ENCODE measurements around the gene AGK. TPM values are rescaled to one million over a fixed set of nuclear protein-coding genes. Genes with fewer than 3 reads are reported as not detected.
"Not testable (repeated sequence)": the region's sequence is repeated elsewhere in the genome, so short reads cannot be mapped to it uniquely, and the experiment has no call there.

AGK gene
- total RNA-seq, 1 experiment from 2014 or later: 57.9 TPM

DNA sequence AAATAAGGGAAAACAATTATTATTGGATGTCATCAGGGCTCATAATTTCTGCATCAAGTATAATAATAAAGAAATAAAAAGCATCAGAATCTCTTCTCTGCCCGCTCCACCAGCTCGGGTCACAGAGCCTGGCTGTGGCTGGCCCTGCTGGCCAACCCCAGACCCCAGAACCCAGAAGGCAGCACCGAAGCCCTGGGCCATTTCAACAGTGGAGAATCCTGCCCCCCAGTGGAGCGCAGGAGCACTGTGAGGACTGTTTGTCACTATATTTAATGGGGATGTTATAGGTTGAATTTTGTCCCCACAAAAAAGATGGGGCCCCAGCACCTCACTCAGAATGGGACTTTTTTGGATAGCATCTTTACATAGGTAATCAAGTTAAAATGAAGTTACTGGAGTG, 123.5 kb downstream of the AGK start:
- DNase-seq (ENCODE audit: low read depth): no peak

GRCh38 chr7:141675436-141676215, 124.4 kb downstream of the AGK start:
- no peak for DNase-seq (ENCODE audit: low read depth)

DNA sequence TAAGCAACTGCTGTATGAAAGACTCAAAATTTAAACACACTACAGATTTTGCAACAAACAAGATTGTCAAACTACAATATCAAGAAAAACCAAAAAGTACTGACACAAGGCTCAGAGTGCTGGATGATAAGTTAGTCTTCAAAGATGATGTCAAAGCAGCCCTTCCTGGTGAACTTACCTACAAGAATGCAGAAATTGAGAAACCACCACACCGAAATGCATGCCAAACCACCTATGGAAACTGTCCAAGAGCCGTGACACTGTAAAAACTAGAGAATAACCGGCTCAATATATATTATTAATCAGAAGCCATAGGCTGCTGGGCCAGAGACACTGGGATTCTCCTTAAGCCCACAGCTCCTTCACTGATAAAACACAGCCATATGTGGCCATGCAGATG, 125.4 kb downstream of the AGK start:
- DNase-seq (ENCODE audit: low read depth): peak; percentile 42

DNA sequence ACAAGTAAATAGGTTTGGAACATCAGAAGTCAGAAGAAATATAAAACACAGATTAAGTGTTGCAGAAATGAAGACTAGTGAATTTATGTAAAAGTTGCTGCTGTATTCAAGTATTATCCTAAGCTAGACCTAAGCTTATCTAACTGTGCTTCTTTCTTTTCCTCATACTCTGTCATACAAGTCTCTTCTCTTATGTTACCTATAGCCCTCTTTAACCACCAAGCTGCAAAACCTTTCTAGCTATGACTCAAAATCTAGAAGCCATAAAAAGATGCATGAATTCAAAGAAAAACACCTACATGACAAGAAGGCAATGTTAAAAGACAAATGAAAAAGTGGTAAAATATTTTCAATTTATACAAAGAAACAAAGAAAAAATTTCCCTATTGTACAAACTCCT, 127.8 kb downstream of the AGK start:
- no peak for DNase-seq (ENCODE audit: low read depth)

DNA sequence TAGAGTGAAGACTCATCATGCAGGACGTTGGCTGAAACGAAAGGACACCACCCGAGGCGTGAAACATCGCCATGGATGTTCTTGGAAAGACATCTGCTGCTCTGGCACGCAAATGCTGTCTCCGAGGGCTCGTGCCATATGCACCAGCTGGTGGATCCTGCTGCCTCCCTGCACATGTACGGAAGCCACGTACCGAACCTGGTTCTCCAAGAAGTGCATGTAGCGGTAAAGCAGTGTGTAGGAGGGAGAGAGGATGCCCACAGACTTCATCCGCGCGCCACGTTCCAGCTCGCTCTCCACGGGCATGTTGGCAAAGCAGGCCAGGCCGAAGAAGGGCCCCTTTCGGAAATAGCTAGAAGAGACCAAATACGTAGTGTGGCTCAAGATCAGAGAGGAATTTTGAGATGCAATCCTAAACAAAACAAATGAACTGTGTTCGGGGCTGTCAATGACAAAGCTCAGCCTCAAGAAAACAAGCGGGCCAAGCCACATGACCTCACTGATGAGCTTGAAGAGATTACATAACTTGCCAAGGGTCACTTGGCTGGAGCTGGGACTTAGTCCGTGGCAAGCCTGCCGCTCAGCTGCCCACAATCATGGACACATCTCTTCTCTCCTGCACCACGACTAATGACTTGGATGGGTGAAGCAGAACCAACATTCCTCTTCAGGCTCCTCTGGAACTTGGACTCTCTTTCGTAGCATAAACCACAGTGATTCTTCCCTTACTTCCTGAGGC, 134.2 kb downstream of the AGK start:
- no peak for DNase-seq (ENCODE audit: low read depth)

DNA sequence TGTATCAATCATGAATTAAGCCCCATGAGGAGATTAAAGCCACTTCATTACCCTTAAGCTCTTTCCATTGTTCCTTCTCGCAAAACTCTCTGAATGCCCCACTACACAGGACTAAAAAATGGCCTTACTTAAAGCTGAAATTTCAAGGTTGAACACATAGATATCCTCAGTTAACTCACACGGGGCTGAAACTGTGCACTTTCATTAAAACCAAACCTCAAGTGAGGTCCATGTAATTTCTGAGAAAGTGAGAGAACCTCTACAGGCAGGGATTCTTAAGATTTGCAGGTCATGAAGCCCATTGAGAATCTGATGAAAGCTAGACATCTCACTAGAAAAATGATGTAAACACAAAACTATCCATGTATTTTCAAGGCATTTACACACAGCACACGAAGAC, 134.9 kb downstream of the AGK start:
- DNase-seq (ENCODE audit: low read depth): no peak

DNA sequence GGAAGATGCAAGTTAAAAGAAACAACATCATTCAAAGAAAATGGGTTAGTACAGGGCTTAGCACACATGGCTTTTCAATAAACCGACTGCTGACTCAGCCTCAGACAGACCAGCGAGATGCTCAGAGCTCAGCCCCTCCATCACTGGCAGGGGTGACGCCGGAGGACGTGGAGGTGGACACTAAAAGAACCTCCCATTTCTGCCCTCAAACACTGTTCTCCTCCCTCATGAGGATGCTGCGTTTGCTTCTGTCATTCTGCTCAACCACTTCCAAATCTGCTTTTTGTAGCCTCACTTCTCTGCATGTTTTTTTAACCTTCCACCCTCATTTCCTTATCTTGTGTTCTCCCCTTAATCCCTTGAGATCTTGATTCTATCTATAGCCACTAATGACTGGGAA, 135.5 kb downstream of the AGK start:
- DNase-seq (ENCODE audit: low read depth): no peak

GRCh38 chr7:141688043-141688442, 136.8 kb downstream of the AGK start:
- no peak for DNase-seq (ENCODE audit: low read depth)

DNA sequence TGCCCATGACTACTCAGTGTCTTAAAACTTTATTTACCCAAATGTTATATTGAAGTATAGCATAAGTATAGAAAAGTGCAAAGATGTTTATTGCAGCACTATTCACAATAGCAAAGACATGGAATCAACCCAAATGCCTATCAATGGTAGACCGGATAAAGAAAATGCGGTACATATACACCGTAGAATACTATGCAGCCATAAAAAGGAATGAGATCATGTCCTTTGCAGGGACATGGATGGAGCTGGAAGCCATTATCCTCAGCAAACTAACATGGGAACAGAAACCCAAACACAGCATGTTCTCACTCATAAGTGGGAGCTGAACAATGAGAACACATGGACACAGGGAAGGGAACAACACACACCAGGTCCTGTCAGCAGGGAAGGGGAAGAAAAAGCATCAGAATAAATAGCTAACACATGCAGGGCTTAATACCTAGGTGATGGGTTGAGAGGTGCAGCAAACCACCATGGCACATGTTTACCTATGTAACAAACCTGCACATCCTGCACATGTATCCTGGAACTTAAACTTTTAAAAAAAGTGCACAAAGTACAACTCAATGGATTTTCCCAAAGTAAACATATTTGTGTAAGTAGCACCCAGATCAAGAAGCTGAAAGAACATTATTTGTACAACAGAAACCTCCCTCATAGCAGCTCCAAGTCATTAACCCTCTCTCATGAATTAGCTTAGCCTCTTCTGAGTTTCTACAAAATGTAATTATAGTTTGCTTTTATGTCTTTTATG, 138.0 kb downstream of the AGK start:
- not testable (repeated sequence) for DNase-seq (ENCODE audit: low read depth)

DNA sequence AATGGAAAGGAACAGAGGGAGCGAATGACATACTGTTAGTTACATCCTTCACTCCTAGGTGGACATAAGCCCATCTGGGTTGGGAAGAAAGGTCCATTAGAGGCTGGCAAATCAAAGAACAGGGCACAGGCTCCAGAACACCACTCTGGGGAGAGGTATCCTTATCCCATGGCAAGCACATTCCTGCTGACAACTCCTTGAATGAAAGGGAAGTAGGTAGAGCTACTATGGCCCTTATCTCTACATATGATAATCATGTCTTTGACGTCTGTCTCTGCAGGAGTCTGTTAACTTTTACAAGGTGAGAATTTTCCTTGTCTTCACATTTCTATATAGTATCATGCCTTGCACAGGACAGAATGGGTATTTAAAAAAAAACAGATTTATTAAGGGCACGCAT, 140.3 kb downstream of the AGK start:
- DNase-seq (ENCODE audit: low read depth): no peak

- DNase-seq (ENCODE audit: low read depth): no peak
Measured at GRCh38 chr7:141691961-141692360, 140.8 kb downstream of the AGK start.

- no peak for DNase-seq (ENCODE audit: low read depth)
Measured at GRCh38 chr7:141693082-141693481, 141.9 kb downstream of the AGK start.

GRCh38 chr7:141695803-141696289, 144.6 kb downstream of the AGK start:
- DNase-seq (ENCODE audit: low read depth): no peak

- no peak for DNase-seq (ENCODE audit: low read depth)
Measured at GRCh38 chr7:141696348-141696747, 145.1 kb downstream of the AGK start.

- DNase-seq (ENCODE audit: low read depth): peak; percentile 95
Measured at GRCh38 chr7:141697211-141697871, 146.1 kb downstream of the AGK start.

GRCh38 chr7:141698247-141699015, 147.2 kb downstream of the AGK start:
- DNase-seq (ENCODE audit: low read depth): no peak

- no peak for DNase-seq (ENCODE audit: low read depth)
Measured at GRCh38 chr7:141699860-141700259, 148.7 kb downstream of the AGK start.

DNA sequence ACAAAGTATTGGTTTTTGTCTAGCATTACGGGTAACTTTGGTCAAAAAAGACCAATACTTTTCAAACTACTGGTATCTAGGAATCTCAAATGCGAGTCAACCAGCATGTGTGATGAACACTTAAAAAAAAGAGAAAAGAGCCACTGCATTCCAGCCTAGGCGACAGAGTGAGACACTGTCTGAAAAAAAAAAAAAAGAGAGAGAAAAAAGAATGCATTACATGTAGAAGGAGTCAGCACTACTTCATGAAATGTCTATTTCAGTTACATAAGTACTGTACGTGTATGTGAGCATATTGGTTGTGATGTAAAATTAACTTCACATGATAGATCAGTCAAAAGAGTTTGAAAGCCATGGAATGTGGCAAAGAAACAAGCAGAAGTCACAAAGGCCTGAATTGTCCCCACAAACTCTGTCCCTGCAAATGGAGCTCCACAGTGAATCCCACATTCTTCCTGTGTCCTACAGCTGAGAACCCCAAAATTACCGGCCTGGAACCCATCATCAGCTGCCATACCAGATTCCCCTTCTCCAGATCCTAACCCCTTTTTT, 149.2 kb downstream of the AGK start:
- peak; percentile 36 for DNase-seq (ENCODE audit: low read depth)

- no peak for DNase-seq (ENCODE audit: low read depth)
Measured at GRCh38 chr7:141700848-141701371, 149.7 kb downstream of the AGK start.

- DNase-seq (ENCODE audit: low read depth): peak; percentile 27
Measured at GRCh38 chr7:141701489-141702046, 150.4 kb downstream of the AGK start.

All from HT1080 (cell line).